Stimulated activated effector memory CD8-positive, alpha-beta T cell treated with anti-CD3 and anti-CD28 coated beads, Interleukin-12 subunit alpha, Interleukin-12 subunit beta, amount 100 ng/mL, for 72 hours (primary cell): ENCODE measurements around the gene SLC17A7.

Experiments
- ATAC-seq: fragments of 150-1000 bp; cut with Tn5 transposase; 2 replicates; pipeline ENCODE4 v1.10.0; 2021
- DNase-seq, 2 donors: peaks; one replicate each; pipeline ENCODE4 v3.0.0; 2021 to 2022; ENCODE audit warnings: low spot score in 2 of 2
- H3K27ac Mint-ChIP-seq: one replicate; pipeline ENCODE4 v1.8.0; 2022; ENCODE audit warnings: mild to moderate bottlenecking, mixed read lengths
- H3K36me3 Mint-ChIP-seq: one replicate; pipeline ENCODE4 v1.8.0; 2022; ENCODE audit warnings: mild to moderate bottlenecking, mixed read lengths
- H3K4me1 Mint-ChIP-seq: one replicate; pipeline ENCODE4 v1.8.0; 2022; ENCODE audit warnings: mixed read lengths
- H3K4me3 Mint-ChIP-seq: one replicate; pipeline ENCODE4 v1.8.0; 2022; ENCODE audit warnings: mild to moderate bottlenecking, mixed read lengths
- H3K9me3 Mint-ChIP-seq: one replicate; pipeline ENCODE4 v1.8.0; 2022; ENCODE audit warnings: mixed read lengths

Gene SLC17A7

DNA sequence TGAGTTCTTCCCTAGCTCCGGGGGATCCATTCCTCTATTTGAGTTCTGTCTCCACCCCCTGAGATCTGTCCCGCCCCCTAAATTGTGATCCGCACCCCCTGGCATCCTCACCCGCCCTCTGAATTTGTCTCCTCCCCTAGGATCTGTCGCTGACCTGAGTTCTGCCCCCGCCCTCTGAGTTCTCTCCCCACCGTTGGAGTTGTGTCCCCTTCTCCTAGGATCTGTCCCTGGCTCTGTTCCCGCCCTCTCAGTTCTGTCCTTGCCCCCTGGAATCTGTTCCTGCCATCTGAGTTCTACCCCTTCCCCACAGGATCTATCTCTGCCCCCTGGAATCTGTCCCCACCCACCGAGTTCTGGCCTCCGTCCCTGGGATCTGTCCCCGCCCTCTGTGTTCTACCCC is 1.0 kb upstream of the SLC17A7 start:
- peak overlapping the region; percentile 74 for H3K4me3 Mint-ChIP-seq
- H3K9me3 Mint-ChIP-seq: no peaks in the 10 kb centered on the region
- peak overlapping the region; percentile 88 for H3K27ac Mint-ChIP-seq
- H3K36me3 Mint-ChIP-seq: peaks cover 32% of the 10 kb centered on the region
- H3K4me1 Mint-ChIP-seq: peaks cover 45% of the 10 kb centered on the region
- ATAC-seq (no peak), DNase-seq (peak in 1 of 2 donors; percentile 68)

DNA sequence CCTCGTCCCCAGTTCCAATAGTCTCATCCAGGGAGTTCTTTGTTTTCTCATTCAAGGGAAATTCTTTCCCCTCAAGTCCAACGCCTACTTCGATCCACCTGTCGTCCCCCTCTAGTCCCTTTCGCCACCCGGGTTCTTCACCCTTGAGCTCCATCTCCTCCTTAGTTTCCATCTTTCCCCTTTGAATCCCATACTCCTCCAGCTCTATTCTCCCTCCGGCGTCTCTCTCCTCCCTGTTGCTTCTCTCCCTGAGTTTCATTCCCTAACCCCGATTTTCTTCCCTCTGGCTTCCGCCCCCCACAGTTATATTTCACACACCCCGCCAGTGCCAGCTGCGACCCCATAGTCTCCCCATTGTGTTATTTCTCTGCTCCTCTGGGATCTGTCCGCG is 628 bp upstream of the SLC17A7 start:
- DNase-seq (no peak), ATAC-seq (no peak)
- Mint-ChIP-seq H3K36me3 (peaks cover 28% of the 10 kb centered on the region), H3K9me3 (no peaks in the 10 kb centered on the region), H3K27ac (peak overlapping the region; percentile 88), H3K4me1 (peaks cover 49% of the 10 kb centered on the region), H3K4me3 (peak overlapping the region; percentile 74)

GRCh38 chr19:49440439-49441209 is 703 bp downstream of the SLC17A7 start:
- no peaks in the 10 kb centered on the region for H3K9me3 Mint-ChIP-seq
- DNase-seq: no peak
- H3K4me1 Mint-ChIP-seq: peaks cover 59% of the 10 kb centered on the region
- H3K4me3 Mint-ChIP-seq: peak overlapping the region; percentile 74
- no peak for ATAC-seq
- no peak overlapping the region for H3K27ac Mint-ChIP-seq
- peaks cover 22% of the 10 kb centered on the region for H3K36me3 Mint-ChIP-seq

GRCh38 chr19:49439836-49440235 is 1.5 kb downstream of the SLC17A7 start:
- no peaks in the 10 kb centered on the region for H3K9me3 Mint-ChIP-seq
- no peak for DNase-seq
- no peak overlapping the region for H3K4me3 Mint-ChIP-seq
- ATAC-seq: no peak
- peaks cover 60% of the 10 kb centered on the region for H3K4me1 Mint-ChIP-seq
- peaks cover 22% of the 10 kb centered on the region for H3K36me3 Mint-ChIP-seq
- no peak overlapping the region for H3K27ac Mint-ChIP-seq

GRCh38 chr19:49438261-49438660 is 3.1 kb downstream of the SLC17A7 start:
- DNase-seq (no peak), ATAC-seq (no peak)
- Mint-ChIP-seq H3K4me1 (peaks cover 51% of the 10 kb centered on the region), H3K27ac (no peak overlapping the region), H3K4me3 (no peak overlapping the region), H3K36me3 (peaks cover 8% of the 10 kb centered on the region), H3K9me3 (no peaks in the 10 kb centered on the region)

DNA sequence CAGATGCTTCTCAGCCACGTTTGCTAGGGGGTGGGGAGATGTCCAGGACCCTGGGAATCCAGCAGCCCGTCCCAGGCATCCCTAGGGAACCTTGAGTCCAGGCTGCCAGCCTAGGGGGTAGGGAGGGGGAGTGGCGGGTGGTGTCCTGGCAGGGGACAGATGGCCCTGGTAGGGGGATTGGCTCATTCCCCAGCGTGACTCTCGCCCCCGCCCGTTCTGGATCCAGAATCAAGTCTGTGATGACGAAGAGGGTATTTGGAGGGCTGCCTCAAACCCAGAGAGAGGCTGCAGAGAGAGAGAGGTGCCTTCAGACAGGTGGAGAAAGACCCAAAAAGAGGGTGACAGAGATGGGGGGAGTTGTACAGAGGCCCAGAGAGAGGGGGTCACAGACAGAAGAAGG is 4.1 kb downstream of the SLC17A7 start:
- Mint-ChIP-seq H3K4me1 (peaks cover 50% of the 10 kb centered on the region), H3K27ac (no peak overlapping the region), H3K9me3 (no peaks in the 10 kb centered on the region), H3K36me3 (no peaks in the 10 kb centered on the region), H3K4me3 (no peak overlapping the region)
- DNase-seq (no peak), ATAC-seq (no peak)

DNA sequence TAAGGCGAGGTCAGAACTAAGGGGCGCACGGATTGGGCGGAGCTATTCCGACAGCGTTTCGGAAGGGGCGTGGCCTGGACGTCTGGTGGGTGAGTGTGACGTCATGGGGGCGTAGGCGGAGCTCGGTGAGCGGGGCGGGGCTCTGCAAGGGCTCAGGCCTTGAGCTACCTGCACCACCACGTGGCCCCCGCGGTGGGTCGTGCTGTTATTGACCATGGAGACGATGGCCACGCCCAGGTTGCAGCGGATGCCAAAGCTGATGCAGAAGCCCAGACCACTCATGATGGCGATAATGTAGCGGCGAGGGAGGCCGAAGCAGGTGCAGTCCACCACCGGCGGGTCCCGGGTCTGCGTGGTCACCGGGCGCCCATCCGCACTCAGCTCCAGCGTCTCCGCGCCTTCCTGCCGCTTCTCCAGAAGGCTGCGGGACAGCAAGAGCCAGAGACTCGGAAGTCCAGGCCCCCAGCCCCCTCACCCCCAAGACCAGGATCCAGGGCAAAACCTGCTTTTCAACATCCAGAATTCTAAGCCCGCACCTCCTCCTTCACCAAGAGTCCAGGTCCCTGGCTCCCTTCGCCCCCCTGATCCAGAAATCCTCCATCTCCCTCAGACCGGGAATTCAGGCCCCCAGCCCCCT is 4.8 kb downstream of the SLC17A7 start:
- Mint-ChIP-seq H3K4me1 (peaks cover 46% of the 10 kb centered on the region), H3K27ac (peak overlapping the region; percentile 79), H3K9me3 (no peaks in the 10 kb centered on the region), H3K36me3 (no peaks in the 10 kb centered on the region), H3K4me3 (no peak overlapping the region)
- DNase-seq (peak; percentile 51 to 80), ATAC-seq (peak; percentile 19)

- H3K4me1 Mint-ChIP-seq: peaks cover 44% of the 10 kb centered on the region
- H3K9me3 Mint-ChIP-seq: no peaks in the 10 kb centered on the region
Measured at GRCh38 chr19:49435670-49436069, 5.7 kb downstream of the SLC17A7 start.

GRCh38 chr19:49434907-49435583 is 6.3 kb downstream of the SLC17A7 start:
- peaks cover 4% of the 10 kb centered on the region for H3K36me3 Mint-ChIP-seq
- H3K4me3 Mint-ChIP-seq: no peak overlapping the region
- no peak for DNase-seq
- no peaks in the 10 kb centered on the region for H3K9me3 Mint-ChIP-seq
- no peak overlapping the region for H3K27ac Mint-ChIP-seq
- H3K4me1 Mint-ChIP-seq: peaks cover 45% of the 10 kb centered on the region
- ATAC-seq: no peak

More at GRCh38 chr19:49435670-49436069, 5.7 kb downstream of the SLC17A7 start:
- peaks cover 3% of the 10 kb centered on the region for H3K36me3 Mint-ChIP-seq
- DNase-seq: no peak
- peak overlapping the region; percentile 79 for H3K27ac Mint-ChIP-seq
- no peak overlapping the region for H3K4me3 Mint-ChIP-seq
- no peak for ATAC-seq

DNA sequence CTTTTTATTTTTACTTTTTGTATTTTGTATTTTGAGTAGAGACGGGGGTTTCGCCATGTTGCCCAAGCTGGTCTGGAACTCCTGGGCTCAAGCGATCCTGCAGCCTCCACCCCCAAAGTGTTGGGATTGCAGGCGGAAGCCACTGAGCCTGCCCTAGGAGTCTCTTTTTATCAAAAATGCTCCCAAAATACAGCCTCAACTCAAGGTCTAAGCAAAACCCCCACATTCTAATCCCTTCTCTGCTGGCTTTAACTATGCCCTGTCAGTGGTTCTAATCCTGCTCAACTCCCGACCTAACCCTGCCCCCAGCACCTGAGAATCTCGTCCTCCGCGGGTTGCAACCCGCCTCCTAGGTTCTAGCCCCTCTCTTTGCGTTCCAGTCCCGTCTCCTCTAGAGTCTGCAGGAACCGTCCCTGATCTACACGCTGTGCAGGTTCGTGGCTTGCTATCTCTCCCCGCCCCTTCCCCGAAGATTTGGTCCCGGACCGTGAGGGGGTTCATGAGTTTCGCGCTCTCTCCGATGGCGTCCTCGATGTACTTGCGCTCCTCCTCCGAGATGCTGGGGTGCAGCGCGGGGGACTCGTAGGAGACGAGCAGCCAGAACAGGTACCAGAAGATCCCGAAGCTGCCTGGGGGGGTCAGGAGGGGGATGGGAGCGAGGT is 8.0 kb downstream of the SLC17A7 start:
- Mint-ChIP-seq H3K4me3 (peak overlapping the region; percentile 16), H3K36me3 (peaks cover 4% of the 10 kb centered on the region), H3K9me3 (no peaks in the 10 kb centered on the region), H3K4me1 (peaks cover 56% of the 10 kb centered on the region), H3K27ac (no peak overlapping the region)
- ATAC-seq (no peak), DNase-seq (no peak)

GRCh38 chr19:49432141-49433073 is 8.9 kb downstream of the SLC17A7 start:
- peaks cover 4% of the 10 kb centered on the region for H3K36me3 Mint-ChIP-seq
- H3K4me3 Mint-ChIP-seq: peak overlapping the region; percentile 17
- no peak for DNase-seq
- H3K9me3 Mint-ChIP-seq: no peaks in the 10 kb centered on the region
- ATAC-seq: peak; percentile 57
- H3K27ac Mint-ChIP-seq: no peak overlapping the region
- peaks cover 63% of the 10 kb centered on the region for H3K4me1 Mint-ChIP-seq

DNA sequence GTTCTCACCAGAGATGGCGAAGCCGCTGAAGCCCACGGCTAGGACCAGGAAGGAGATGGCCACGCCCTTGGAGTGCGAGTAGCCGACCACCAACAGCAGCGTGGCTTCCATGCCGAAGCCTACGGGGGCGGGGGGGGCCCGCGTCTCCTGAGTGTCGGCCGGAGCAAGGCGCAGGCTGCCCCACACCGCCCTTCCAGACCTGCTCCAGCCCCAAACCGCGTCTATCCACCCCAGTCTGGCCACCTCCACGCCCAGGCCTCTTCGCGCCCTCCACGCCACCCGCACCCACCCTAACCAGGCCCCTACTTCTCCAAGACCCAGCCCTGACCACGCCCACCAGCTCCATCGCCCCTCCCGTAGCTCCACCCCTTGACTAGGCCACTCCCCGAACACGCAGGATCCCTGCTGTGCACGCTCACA is 10.0 kb downstream of the SLC17A7 start:
- DNase-seq (no peak), ATAC-seq (no peak)
- H3K4me3 Mint-ChIP-seq: no peak overlapping the region
- no peaks in the 10 kb centered on the region for H3K9me3 Mint-ChIP-seq
- H3K36me3 Mint-ChIP-seq: peaks cover 4% of the 10 kb centered on the region
- H3K4me1 Mint-ChIP-seq: peaks cover 66% of the 10 kb centered on the region
- H3K27ac Mint-ChIP-seq: no peak overlapping the region

GRCh38 chr19:49430678-49431329 is 10.5 kb downstream of the SLC17A7 start:
- Mint-ChIP-seq H3K9me3 (no peaks in the 10 kb centered on the region), H3K27ac (no peak overlapping the region), H3K4me3 (no peak overlapping the region), H3K36me3 (peaks cover 4% of the 10 kb centered on the region), H3K4me1 (peaks cover 66% of the 10 kb centered on the region)
- ATAC-seq: peak; percentile 75
- DNase-seq: no peak

DNA sequence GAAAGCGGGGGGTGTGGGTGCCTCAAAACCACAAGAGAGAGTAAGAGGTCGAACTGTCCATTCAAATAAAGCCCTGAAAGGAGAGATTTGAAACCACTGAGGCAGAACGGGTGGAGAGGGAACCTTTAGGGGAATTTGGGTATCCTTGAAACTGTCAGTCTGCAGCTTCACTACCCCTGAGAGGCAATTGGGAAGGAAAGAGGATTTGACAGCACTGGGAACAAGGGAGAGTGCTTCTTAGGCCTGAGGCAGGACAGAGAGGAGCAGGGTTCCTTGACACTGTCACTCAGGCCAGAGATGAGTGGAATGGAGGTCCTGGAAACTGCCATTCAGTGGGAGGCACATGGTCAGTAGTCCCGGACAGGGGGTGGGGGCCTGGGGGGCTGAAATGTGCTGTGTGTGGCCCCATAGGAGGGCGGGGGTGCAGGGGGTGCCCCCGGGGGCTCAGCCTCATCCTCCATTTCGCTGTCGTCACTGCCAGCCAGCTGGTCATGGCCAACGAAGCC is 11.1 kb downstream of the SLC17A7 start:
- H3K4me1 Mint-ChIP-seq: peaks cover 65% of the 10 kb centered on the region
- no peak for DNase-seq
- no peak for ATAC-seq
- H3K27ac Mint-ChIP-seq: no peak overlapping the region
- no peak overlapping the region for H3K4me3 Mint-ChIP-seq
- peaks cover 4% of the 10 kb centered on the region for H3K36me3 Mint-ChIP-seq
- H3K9me3 Mint-ChIP-seq: no peaks in the 10 kb centered on the region
